ENCODE results near the gene TNNI3.
A peak's percentile ranks its signal among the peaks of the same experiment; 100 is the strongest.

Gene TNNI3

GRCh38 chr19:55146078-55146704, 11.3 kb downstream of the TNNI3 start:
- DNase-seq, result peak; percentile 43 to 52

- peak; percentile 33 to 51 for DNase-seq
Measured at GRCh38 chr19:55145232-55145631, 12.3 kb downstream of the TNNI3 start.

GRCh38 chr19:55141696-55142095, 15.8 kb downstream of the TNNI3 start:
- no peak for DNase-seq

- no peak for DNase-seq
Measured at GRCh38 chr19:55137915-55138314, 19.6 kb downstream of the TNNI3 start.

- DNase-seq, result no peak
Measured at GRCh38 chr19:55136399-55137102, 21.0 kb downstream of the TNNI3 start.

DNA sequence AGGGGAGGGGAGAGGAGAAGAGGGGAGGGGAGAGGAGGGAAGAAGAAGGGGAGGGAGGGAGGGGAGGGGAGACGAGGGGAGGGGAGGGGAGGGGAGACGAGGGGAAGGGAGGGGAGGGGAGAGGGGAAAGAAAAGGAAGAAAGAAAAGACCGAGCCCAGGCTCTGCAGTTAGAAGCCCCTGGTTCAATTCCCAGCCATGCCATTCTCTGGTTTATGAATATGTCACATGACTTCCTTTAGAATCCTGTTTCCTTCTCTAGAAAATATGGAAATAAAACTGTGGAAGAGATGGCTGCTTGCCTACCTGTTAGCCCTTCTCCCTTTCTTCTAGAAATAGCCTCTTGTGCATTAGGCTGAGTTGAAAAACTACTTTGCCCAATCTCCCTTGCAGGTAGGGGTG, 22.8 kb downstream of the TNNI3 start:
- DNase-seq, result no peak

GRCh38 chr19:55133639-55134444, 23.7 kb downstream of the TNNI3 start:
- DNase-seq, result no peak

DNA sequence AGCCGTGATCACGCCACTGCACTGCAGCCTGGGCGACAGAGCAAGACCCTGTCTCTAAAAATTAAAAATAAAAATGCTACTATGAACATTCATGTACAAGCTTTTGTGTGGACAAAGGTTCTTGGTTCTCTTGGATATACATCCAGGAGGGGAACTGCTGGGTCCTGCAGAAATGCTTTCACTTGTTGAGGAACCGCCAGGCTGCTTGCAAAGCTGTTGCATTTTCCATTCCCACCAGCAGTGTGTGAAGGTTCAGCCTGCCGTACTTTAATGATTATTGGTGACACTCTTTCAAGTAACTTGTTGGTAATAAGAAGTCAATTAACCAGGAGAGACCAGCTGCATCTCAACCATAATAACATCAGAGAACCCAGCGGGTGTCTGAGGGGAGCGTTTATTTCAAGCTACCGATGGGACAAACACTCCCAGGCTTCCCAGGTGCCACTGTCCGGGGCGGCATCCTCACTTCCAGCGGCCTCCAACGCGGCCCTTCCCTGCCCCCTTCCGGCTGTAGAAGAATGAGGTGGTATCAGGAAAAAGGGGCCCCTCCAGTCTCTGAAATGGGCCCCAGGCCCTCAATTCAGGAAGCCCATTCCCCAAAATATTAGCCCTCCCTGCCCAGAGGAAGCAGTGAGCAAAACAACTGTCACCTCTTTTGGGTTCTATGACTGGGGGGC, 24.9 kb downstream of the TNNI3 start:
- DNase-seq, result no peak

DNA sequence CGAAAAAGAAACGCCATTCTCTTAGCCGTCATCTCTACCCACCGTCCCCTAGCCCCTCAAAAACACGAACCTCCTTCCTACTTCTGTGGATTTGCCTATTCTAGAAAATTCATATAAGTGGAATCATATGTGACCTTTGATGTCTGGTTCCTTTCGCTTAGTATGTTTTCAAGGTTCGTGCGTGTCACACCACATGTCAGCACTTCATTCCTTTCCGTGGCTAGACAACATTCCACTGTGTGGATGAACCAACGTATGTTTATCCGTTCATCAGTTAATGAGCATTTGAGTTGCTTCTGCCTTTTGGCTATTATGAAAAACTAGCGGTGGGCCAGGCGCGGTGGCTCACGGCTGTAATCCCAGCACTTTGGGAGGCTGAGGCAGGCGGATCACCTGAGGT, 26.1 kb downstream of the TNNI3 start:
- no peak for DNase-seq

GRCh38 chr19:55119053-55119452, 38.5 kb downstream of the TNNI3 start:
- DNase-seq, result no peak

DNA sequence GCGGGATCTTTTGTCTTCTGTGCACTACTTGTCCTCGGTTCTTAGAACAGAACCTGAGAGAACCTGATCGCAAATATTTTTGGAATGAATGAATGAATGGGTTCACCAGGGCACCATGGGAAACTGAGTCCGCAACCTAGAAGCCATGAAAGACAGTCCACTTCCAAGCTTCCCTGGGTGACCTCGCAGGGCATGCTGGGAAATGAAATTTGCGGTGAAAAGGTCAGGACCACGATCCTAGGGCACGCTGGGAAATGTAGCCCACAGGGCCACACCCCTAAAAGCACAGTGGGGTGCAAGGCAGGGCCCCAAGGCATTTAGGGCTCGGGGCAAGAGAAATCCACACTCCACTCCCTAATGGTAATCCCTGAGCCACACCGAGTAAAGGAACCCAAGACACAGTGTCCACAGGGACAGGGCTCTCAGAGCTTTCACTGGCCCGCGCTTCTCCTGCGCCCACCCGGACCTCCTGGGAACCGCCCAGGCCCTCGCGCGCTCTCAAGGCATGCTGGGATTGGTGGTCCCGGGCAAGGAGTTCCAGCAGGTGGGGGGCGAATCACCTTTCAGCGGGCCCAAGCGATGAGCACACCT, 39.0 kb downstream of the TNNI3 start:
- DNase-seq, result no peak

- DNase-seq, result peak; percentile 96 to 98
Measured at GRCh38 chr19:55117663-55118391, 39.7 kb downstream of the TNNI3 start.

DNA sequence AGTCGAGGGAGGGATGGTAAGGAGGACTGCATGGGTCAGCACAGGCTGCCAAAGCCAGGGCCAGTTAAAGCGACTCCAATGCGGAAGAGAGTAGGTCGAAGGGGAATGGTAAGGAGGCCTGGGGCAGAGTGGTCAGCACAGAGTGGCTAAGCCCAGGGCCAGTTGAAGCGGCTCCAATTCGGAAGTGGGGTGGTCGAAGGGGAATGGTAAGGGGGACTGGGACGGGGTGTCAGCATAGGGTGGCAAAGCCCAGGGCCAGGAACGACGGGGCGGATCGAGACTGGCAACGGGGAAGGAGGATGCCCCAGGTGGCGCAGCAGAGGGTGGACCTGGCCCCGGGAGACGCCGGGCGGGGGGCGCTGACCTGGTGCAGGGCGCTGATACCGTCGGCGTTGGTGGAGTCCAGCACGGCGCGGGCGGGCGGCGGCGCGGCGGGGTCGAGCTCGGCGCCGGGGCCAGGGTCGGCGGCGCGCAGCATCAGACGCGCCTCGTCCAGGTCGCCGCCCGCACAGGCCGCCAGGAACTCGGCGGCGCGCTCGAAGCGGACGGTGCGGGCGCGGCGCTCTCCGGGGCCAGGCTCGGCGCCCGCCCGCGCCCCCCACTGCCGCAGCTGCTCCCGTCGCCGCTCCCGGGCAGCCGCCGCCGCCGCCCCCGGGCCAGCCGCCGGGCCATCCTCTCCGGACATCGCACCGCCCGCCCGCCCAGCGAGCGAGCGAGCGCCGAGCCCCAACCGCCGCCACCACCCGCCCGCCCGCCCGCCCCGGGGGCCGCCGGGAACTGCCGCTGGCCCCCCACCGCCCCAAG, 40.5 kb downstream of the TNNI3 start, which contains the start of gene PPP1R12C:
PPP1R12C (minus strand) TSS at position 779 of the 804 bp plus-strand sequence; CDS start at position 685, 94 bp downstream.
- DNase-seq, result no peak

DNA sequence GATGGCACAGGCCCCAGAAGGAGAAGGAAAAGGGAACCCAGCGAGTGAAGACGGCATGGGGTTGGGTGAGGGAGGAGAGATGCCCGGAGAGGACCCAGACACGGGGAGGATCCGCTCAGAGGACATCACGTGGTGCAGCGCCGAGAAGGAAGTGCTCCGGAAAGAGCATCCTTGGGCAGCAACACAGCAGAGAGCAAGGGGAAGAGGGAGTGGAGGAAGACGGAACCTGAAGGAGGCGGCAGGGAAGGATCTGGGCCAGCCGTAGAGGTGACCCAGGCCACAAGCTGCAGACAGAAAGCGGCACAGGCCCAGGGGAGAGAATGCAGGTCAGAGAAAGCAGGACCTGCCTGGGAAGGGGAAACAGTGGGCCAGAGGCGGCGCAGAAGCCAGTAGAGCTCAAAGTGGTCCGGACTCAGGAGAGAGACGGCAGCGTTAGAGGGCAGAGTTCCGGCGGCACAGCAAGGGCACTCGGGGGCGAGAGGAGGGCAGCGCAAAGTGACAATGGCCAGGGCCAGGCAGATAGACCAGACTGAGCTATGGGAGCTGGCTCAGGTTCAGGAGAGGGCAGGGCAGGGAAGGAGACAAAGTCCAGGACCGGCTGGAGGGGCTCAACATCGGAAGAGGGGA, 41.2 kb downstream of the TNNI3 start:
- peak; percentile 84 to 89 for DNase-seq

DNA sequence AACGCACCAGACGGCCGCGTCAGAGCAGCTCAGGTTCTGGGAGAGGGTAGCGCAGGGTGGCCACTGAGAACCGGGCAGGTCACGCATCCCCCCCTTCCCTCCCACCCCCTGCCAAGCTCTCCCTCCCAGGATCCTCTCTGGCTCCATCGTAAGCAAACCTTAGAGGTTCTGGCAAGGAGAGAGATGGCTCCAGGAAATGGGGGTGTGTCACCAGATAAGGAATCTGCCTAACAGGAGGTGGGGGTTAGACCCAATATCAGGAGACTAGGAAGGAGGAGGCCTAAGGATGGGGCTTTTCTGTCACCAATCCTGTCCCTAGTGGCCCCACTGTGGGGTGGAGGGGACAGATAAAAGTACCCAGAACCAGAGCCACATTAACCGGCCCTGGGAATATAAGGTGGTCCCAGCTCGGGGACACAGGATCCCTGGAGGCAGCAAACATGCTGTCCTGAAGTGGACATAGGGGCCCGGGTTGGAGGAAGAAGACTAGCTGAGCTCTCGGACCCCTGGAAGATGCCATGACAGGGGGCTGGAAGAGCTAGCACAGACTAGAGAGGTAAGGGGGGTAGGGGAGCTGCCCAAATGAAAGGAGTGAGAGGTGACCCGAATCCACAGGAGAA, 42.0 kb downstream of the TNNI3 start:
- no peak for DNase-seq

DNA sequence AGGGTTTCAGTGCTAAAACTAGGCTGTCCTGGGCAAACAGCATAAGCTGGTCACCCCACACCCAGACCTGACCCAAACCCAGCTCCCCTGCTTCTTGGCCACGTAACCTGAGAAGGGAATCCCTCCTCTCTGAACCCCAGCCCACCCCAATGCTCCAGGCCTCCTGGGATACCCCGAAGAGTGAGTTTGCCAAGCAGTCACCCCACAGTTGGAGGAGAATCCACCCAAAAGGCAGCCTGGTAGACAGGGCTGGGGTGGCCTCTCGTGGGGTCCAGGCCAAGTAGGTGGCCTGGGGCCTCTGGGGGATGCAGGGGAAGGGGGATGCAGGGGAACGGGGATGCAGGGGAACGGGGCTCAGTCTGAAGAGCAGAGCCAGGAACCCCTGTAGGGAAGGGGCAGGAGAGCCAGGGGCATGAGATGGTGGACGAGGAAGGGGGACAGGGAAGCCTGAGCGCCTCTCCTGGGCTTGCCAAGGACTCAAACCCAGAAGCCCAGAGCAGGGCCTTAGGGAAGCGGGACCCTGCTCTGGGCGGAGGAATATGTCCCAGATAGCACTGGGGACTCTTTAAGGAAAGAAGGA, 42.9 kb downstream of the TNNI3 start:
- no peak for DNase-seq

- no peak for DNase-seq
Measured at GRCh38 chr19:55113570-55114039, 43.9 kb downstream of the TNNI3 start.

- DNase-seq, result no peak
Measured at GRCh38 chr19:55112777-55113569, 44.6 kb downstream of the TNNI3 start.

All from AML-193 (cell line).